ENCODE results near the gene IHH. TPM values are rescaled to one million over a fixed set of nuclear protein-coding genes. Genes with fewer than 3 reads are reported as not detected.

IHH gene
- total RNA-seq, 1 experiment from 2014 or later: not detected

GRCh38 chr2:219024059-219024458, 36.7 kb downstream of the IHH start:
- H2BK15ac ChIP-seq (ENCODE audit: low read depth, low read length): no peak overlapping the region
- no peak overlapping the region for H3K14ac ChIP-seq (ENCODE audit: insufficient read depth, low read length)
- H3K4ac ChIP-seq (ENCODE audit: low read depth, low read length): no peak overlapping the region
- H3K27ac Mint-ChIP-seq: no peak overlapping the region
- no peaks in the 10 kb centered on the region for H3K9me3 Mint-ChIP-seq
- H3K36me3 Mint-ChIP-seq (ENCODE audit: insufficient read depth in 1 of 3, low read depth in 3 of 3): no peaks in the 10 kb centered on the region
- no peak overlapping the region for H2BK5ac ChIP-seq (ENCODE audit: insufficient read length, low read length)
- H3K27me3 Mint-ChIP-seq (ENCODE audit: low read depth): peaks cover 14% of the 10 kb centered on the region
- no peak overlapping the region for H2AFZ ChIP-seq (ENCODE audit: low read length)
- no peak overlapping the region for H2AK5ac ChIP-seq (ENCODE audit: insufficient read length, low read length)
- H3K56ac ChIP-seq (ENCODE audit: insufficient read length, low read depth, low read length): no peak overlapping the region
- no peaks in the 10 kb centered on the region for H3K27me3 ChIP-seq (ENCODE audit: insufficient read depth, low read length)
- no peaks in the 10 kb centered on the region for H3K4me1 ChIP-seq (ENCODE audit: insufficient read depth, low read length)
- H3K18ac ChIP-seq (ENCODE audit: insufficient read length, low read depth, low read length): no peak overlapping the region
- no peaks in the 10 kb centered on the region for H3K79me2 ChIP-seq (ENCODE audit: insufficient read depth, low read length)
- H3K9ac ChIP-seq (ENCODE audit: extremely low read depth, insufficient read length, low read length): no peak overlapping the region
- H3K79me1 ChIP-seq (ENCODE audit: insufficient read depth, low read depth, low read length, poor library complexity, severe bottlenecking): no peaks in the 10 kb centered on the region
- H2BK20ac ChIP-seq (ENCODE audit: low read depth, low read length, poor library complexity, severe bottlenecking): no peak overlapping the region
- H3K27ac ChIP-seq (ENCODE audit: insufficient read length, low read depth, low read length): no peak overlapping the region
- no peak for DNase-seq
- no peak for TF ChIP-seq CTCF (conservative IDR thresholded peaks at IDR 0.05)
- no peak overlapping the region for H3K4me3 Mint-ChIP-seq
- H4K91ac ChIP-seq (ENCODE audit: insufficient read length, low read depth, low read length): no peak overlapping the region
- H2BK12ac ChIP-seq (ENCODE audit: insufficient read length, low read depth, low read length): no peak overlapping the region
- WGBS (ENCODE audit: extremely low coverage, insufficient read length, low lambda C conversion rate): no CpG with 5 or more reads among the region's 11 CpGs
- no peak overlapping the region for H3K4me2 ChIP-seq (ENCODE audit: insufficient read depth, insufficient read length, low read length)
- no peaks in the 10 kb centered on the region for H3K23me2 ChIP-seq (ENCODE audit: insufficient read length, low read depth, low read length, poor library complexity, severe bottlenecking)
- no peaks in the 10 kb centered on the region for H3K9me3 ChIP-seq (ENCODE audit: control insufficient read depth, low read depth, low read length)
- H3K4me1 Mint-ChIP-seq: peaks cover 6 to 7% of the 10 kb centered on the region in 2 experiments
- no peak overlapping the region for H4K5ac ChIP-seq (ENCODE audit: insufficient read length, low read depth, low read length)
- no peak overlapping the region for H3T11ph ChIP-seq (ENCODE audit: low read length)
- H4K8ac ChIP-seq (replicated peaks; ENCODE audit: insufficient read length, low read depth, low read length): no peak overlapping the region
- no peaks in the 10 kb centered on the region for H4K20me1 ChIP-seq (ENCODE audit: control insufficient read depth, insufficient read depth, insufficient read length)
- no peak overlapping the region for H2BK120ac ChIP-seq (ENCODE audit: low read depth, low read length, poor library complexity, severe bottlenecking)
- H3K23ac ChIP-seq (ENCODE audit: insufficient read length, low read depth, low read length): no peak overlapping the region
